ENCODE data around the gene HOXD9.

Gene HOXD9

GRCh38 chr2:176130957-176131847 lies 8.7 kb downstream of the HOXD9 start:
- Histone ChIP-seq H2AFZ (ENCODE audit: low read depth, low read length) (no peak overlapping the region), H3K36me3 (replicated peaks; ENCODE audit: low read depth, low read length) (no peaks in the 10 kb centered on the region), H4K20me1 (ENCODE audit: insufficient read depth, low read length) (no peaks in the 10 kb centered on the region), H3K4me3 (ENCODE audit: low read length) (no peak overlapping the region), H3K4me2 (ENCODE audit: low read length) (no peak overlapping the region), H3K9me3 (ENCODE audit: insufficient read depth, low read length) (no peaks in the 10 kb centered on the region), H3K4me1 (ENCODE audit: low read length) (no peaks in the 10 kb centered on the region), H3K9ac (ENCODE audit: low read length) (no peak overlapping the region), H3K27ac (ENCODE audit: low read length) (no peak overlapping the region), H3K79me2 (ENCODE audit: low read length) (no peaks in the 10 kb centered on the region), H3K27me3 (ENCODE audit: low read depth, low read length) (no peaks in the 10 kb centered on the region)
- TF ChIP-seq EZH2phosphoT487 (IDR thresholded peaks at IDR 0.05; ENCODE audit: low read depth), result no peak
- no peak for TF ChIP-seq CTCF (IDR thresholded peaks at IDR 0.05; ENCODE audit: low read depth, low read length)

GRCh38 chr2:176131848-176132158 lies 9.3 kb downstream of the HOXD9 start:
- Histone ChIP-seq H3K27me3 (ENCODE audit: low read depth, low read length) (no peaks in the 10 kb centered on the region), H3K36me3 (replicated peaks; ENCODE audit: low read depth, low read length) (no peaks in the 10 kb centered on the region), H2AFZ (ENCODE audit: low read depth, low read length) (no peak overlapping the region), H3K9me3 (ENCODE audit: insufficient read depth, low read length) (no peaks in the 10 kb centered on the region), H3K79me2 (ENCODE audit: low read length) (no peaks in the 10 kb centered on the region), H3K27ac (ENCODE audit: low read length) (no peak overlapping the region), H3K4me3 (ENCODE audit: low read length) (no peak overlapping the region), H3K4me2 (ENCODE audit: low read length) (no peak overlapping the region), H3K4me1 (ENCODE audit: low read length) (no peaks in the 10 kb centered on the region), H4K20me1 (ENCODE audit: insufficient read depth, low read length) (no peaks in the 10 kb centered on the region), H3K9ac (ENCODE audit: low read length) (no peak overlapping the region)
- TF ChIP-seq EZH2phosphoT487 (IDR thresholded peaks at IDR 0.05; ENCODE audit: low read depth) (no peak), CTCF (IDR thresholded peaks at IDR 0.05; ENCODE audit: low read depth, low read length) (no peak)

GRCh38 chr2:176132205-176133171 lies 10.0 kb downstream of the HOXD9 start:
- no peaks in the 10 kb centered on the region for H3K79me2 ChIP-seq (ENCODE audit: low read length)
- TF ChIP-seq CTCF (IDR thresholded peaks at IDR 0.05; ENCODE audit: low read depth, low read length), result no peak
- TF ChIP-seq EZH2phosphoT487 (IDR thresholded peaks at IDR 0.05; ENCODE audit: low read depth), result no peak
- no peak overlapping the region for H3K4me3 ChIP-seq (ENCODE audit: low read length)
- no peak overlapping the region for H3K4me2 ChIP-seq (ENCODE audit: low read length)
- H3K36me3 ChIP-seq (replicated peaks; ENCODE audit: low read depth, low read length), result no peaks in the 10 kb centered on the region
- H4K20me1 ChIP-seq (ENCODE audit: insufficient read depth, low read length), result no peaks in the 10 kb centered on the region
- no peaks in the 10 kb centered on the region for H3K27me3 ChIP-seq (ENCODE audit: low read depth, low read length)
- no peak overlapping the region for H3K27ac ChIP-seq (ENCODE audit: low read length)
- H3K4me1 ChIP-seq (ENCODE audit: low read length), result no peaks in the 10 kb centered on the region
- no peak overlapping the region for H2AFZ ChIP-seq (ENCODE audit: low read depth, low read length)
- H3K9me3 ChIP-seq (ENCODE audit: insufficient read depth, low read length), result no peaks in the 10 kb centered on the region
- H3K9ac ChIP-seq (ENCODE audit: low read length), result no peak overlapping the region

- Histone ChIP-seq H4K20me1 (ENCODE audit: insufficient read depth, low read length) (no peaks in the 10 kb centered on the region), H3K27ac (ENCODE audit: low read length) (no peak overlapping the region), H3K36me3 (replicated peaks; ENCODE audit: low read depth, low read length) (no peaks in the 10 kb centered on the region), H3K9me3 (ENCODE audit: insufficient read depth, low read length) (no peaks in the 10 kb centered on the region), H3K4me2 (ENCODE audit: low read length) (no peak overlapping the region), H3K4me1 (ENCODE audit: low read length) (no peaks in the 10 kb centered on the region), H3K79me2 (ENCODE audit: low read length) (no peaks in the 10 kb centered on the region), H3K9ac (ENCODE audit: low read length) (no peak overlapping the region), H3K4me3 (ENCODE audit: low read length) (no peak overlapping the region), H2AFZ (ENCODE audit: low read depth, low read length) (no peak overlapping the region), H3K27me3 (ENCODE audit: low read depth, low read length) (no peaks in the 10 kb centered on the region)
- TF ChIP-seq EZH2phosphoT487 (IDR thresholded peaks at IDR 0.05; ENCODE audit: low read depth) (no peak), CTCF (IDR thresholded peaks at IDR 0.05; ENCODE audit: low read depth, low read length) (no peak)
Measured at GRCh38 chr2:176133389-176133788, 10.9 kb downstream of the HOXD9 start.
